GM18519 (cell line): ENCODE data around the gene KRTAP19-1.
"Not testable (repeated sequence)": the region's sequence is repeated elsewhere in the genome, so short reads cannot be mapped to it uniquely, and the experiment has no call there.

Experiments used
- ATAC-seq: cut with Tn5 transposase; IDR thresholded peaks from one replicate; pipeline ENCODE4 v1.9.1; 2021; ENCODE audit warnings: mild to moderate bottlenecking, moderate library complexity; ENCODE audit not compliant: unreplicated experiment, low FRiP score

KRTAP19-1 gene

GRCh38 chr21:30480145-30480544, at the start of gene KRTAP19-1:
Gene KRTAP19-1, minus strand, starts transcription at chr21:30480367. Its CDS starts 50 bp downstream, at chr21:30480317.
- ATAC-seq = no peak

DNA sequence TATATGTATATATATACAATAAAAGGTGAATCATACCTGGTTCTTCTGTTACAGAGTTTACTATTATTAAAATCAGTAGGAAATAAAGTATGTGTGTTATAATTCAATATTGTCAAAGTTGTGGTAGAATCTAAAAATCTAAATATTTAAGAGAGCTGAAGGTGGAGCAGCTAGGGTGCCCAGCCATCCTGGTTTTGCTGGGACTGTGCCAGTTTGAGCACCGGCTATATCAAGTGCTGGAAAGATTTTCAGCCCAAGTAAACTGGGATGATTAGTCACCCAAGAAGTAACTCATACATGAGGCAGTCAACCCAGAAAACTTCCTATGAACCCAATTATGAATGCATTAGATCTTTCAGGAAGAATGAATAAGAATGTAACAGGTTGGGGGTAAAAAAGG, 38.7 kb upstream of the KRTAP19-1 start:
- no peak for ATAC-seq

GRCh38 chr21:30515681-30516080, 35.5 kb upstream of the KRTAP19-1 start:
- ATAC-seq = no peak

DNA sequence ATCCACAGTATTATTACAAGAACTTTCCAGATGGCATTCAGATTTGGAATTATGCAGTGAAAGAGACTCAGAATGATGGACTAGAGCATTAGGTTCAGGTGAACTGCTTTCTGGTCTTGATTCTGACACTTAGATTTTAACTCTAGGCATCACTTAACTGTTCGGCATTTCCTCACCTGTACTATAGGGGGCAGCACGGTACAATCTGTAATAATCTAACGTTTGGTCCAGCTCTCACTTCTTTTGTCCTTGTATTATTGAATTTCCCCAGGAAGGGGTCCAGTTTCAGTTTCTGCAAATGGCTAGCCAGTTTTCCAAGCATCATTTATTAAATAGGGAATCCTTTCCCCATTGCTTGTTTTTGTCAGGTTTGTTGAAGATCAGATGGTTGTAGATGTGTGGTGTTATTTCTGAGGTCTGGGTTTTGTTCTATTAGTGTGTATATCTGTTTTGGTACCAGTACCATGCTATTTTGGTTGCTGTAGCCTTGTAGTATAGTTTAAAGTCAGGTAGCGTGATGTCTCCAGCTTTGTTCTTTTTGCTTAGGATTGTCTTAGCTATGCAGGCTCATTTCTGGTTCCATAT, 25.5 kb upstream of the KRTAP19-1 start:
- not testable (repeated sequence) for ATAC-seq

DNA sequence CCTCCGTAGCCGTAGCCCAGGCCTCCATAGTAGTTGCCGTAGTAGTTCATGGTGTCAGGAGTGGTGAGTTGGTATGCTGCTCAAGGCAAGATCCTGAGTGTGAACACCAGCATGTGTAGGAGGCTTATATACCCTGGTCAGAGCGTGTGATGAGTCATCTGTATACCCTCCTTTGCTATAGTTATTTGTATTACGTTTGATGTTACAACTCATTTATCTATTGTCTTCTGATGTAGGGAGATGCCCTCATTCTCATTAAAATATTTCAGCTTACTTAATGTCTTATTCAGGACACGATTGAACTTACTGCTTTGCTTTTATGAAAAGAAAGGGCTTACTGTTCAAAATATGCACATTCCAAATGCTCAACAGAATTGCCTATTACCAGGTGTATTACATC, 21.9 kb upstream of the KRTAP19-1 start, which contains the start of gene KRTAP19-5:
KRTAP19-5 (minus strand) TSS at position 101 of the 400 bp plus-strand sequence; CDS start at position 50, 51 bp downstream.
- ATAC-seq = no peak

DNA sequence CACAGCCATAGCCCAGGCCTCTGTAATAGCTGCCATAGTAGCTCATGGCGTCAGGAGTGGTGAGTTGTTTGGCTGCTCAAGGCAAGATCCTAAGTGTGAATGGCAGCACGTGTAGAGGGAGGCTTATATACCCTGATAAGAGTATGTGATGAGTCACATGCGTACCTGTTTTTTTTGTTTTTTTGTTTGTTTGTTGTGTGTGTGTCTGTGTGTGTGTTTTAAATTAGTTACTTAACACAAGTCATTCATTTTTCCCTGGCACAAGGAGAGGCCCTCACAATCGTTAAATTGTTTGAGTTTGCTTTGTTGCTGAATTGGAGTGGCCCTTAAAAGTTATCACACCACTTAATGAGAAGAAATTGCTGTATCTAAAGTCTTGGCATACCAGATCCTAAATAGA, 16.9 kb upstream of the KRTAP19-1 start, which contains the start of gene KRTAP19-4:
KRTAP19-4 (minus strand) TSS at position 101 of the 400 bp plus-strand sequence; CDS start at position 46, 55 bp downstream.
- ATAC-seq = no peak

DNA sequence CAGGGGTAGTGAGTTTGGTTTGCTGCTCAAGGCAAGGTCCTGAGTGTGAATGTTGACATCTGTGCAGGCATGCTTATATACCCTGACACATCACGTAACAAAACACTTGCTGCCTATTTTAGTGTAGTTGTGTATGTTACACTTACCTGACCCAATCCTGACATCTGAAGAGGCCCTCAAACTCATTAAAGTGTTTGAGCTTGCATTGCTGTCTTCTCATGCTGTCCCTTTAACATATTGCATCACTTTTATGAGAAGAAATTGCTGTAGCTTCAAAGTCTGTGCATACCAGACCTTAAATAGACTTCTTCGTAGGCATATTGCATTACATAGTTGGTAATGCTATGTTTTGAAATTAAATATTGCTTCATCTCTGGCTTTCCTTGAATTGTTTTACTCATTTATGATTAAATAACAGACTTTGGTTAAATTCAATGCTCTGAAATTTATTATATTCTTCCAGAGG, 11.8 kb upstream of the KRTAP19-1 start, which contains the start of gene KRTAP19-3:
KRTAP19-3 (minus strand) TSS at position 51 of the 466 bp plus-strand sequence. CDS start 56 bp downstream, outside the sequence.
- ATAC-seq = no peak

GRCh38 chr21:30487336-30487735, 7.2 kb upstream of the KRTAP19-1 start, which contains the start of gene KRTAP19-2:
Gene KRTAP19-2, minus strand, starts transcription at chr21:30487436. Its CDS starts 88 bp downstream, at chr21:30487348.
- ATAC-seq = no peak

DNA sequence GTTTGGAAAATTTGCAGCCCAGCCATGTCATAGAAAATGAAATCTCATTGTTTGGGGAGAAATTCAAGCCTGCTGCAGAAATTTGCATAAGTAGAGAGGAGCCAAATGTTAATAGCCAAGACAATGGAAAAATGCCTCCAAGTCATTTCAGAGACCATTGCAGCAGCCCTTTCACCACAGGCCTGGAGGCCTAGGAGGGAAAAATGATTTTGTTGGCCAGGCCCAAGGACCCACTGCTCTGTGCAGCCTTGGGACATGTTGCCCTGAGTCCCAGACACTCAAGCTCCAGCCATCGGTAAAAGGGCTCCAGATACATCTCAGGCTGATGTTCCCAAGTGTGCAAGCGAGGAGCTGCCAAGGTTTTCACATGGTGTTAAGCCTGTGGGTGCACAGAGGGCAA, 6.0 kb upstream of the KRTAP19-1 start:
- no peak for ATAC-seq

GRCh38 chr21:30482130-30482529, 2.0 kb upstream of the KRTAP19-1 start:
- no peak for ATAC-seq

DNA sequence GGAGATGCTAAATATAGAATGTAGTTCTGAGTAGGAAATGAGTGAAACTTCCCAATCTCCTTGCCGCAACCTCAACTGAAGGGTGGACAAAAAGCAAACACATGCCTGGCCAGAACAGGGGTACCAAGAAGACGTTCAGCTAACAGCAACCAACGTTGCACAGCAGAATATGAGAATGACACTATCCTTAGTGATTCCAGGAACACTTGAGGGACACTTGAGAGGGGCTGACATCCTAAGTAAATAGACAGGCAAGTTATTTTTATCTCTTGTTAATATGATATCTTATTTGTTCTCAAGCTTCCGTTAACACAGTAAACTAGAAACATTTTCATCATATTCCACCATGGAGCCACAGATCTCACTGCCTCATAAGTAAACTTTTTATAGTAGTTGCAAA, 908 bp downstream of the KRTAP19-1 start:
- ATAC-seq = no peak

GRCh38 chr21:30478004-30478403, 2.2 kb downstream of the KRTAP19-1 start:
- ATAC-seq = no peak

DNA sequence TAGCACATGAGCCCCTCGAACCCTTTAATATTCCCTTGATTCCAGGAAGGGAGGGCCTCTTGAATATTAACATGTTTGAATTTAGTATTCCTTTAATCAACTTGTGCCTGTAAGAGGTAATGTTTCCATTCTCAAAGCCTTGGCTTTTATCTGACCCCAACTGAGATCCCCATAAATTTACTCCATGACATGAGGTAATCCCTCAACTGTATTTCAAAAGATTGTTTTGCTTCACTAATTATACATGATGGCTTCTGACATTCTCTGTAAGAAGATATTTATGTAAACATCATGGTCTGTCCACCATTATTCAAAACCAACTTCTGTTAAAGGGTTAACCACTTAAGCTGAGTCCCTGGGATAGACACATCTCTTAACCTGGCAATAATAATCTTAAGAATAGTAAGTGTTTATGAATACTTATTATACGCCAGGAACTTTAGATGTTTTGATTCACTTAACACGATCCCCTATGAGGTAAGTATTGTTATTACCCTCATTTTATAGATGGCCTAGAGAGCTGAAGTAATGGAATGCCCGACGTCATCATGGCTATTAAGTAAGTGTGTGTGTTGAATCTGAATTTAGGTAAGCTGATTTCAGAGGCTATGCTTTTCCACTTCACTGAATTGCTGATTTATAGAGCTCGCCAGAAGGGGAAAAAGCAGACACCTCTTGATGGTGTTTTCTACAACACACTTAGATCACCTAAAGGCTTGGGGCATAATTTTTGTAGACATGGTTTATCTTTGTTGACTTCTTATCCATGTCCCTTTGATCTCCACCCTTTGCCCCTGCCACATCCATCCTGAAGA, 11.1 kb downstream of the KRTAP19-1 start:
- ATAC-seq = no peak

DNA sequence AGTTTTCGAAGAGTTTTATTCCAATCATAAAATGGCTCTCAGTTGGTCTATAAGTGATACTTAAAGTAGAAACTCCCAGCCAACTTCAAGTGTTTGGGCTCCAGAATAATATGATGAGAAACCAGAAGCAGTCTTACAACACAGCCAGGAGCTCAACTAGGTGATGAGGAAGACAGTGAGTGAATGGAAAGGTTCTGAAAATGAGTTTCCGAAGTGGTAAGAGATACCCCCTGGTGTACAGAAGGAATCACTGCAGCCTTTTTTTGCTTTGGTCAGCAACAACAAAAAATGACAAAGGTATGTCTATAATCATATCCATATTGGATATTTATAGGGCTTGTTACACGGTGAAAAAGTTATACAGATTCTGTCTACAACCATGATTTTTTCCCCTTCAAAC, 16.5 kb downstream of the KRTAP19-1 start:
- ATAC-seq = no peak

GRCh38 chr21:30448514-30448913, 31.7 kb downstream of the KRTAP19-1 start:
- ATAC-seq = no peak

- ATAC-seq = no peak
These were observed 33.1 kb downstream of the KRTAP19-1 start for GRCh38 chr21:30447056-30447455.

- ATAC-seq = no peak
These were observed 36.0 kb downstream of the KRTAP19-1 start for GRCh38 chr21:30444204-30444603.

GRCh38 chr21:30443226-30443625, 36.9 kb downstream of the KRTAP19-1 start:
- ATAC-seq = no peak

DNA sequence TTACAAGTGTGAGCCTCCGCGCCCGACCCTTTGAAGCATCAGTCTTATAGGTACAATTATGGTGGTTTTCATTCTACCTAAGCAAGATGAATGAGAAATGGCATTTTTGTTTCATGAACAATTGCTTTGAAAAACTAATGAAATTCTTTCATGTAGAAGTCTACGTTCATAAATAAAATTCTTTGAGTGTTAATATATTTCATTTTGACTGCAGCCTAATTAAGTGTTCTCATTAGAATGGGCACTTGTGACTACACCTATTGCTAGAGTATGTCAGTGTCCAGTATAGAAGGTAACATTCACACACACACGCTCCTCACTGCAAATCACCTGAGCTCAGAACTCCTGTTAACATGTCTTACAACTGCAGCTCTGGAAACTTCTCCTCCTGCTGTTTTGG, 40.2 kb downstream of the KRTAP19-1 start, which contains the start of gene KRTAP15-1:
KRTAP15-1 (plus strand) TSS at position 301 of the 400 bp plus-strand sequence; CDS start at position 354, 53 bp downstream.
- ATAC-seq = no peak

DNA sequence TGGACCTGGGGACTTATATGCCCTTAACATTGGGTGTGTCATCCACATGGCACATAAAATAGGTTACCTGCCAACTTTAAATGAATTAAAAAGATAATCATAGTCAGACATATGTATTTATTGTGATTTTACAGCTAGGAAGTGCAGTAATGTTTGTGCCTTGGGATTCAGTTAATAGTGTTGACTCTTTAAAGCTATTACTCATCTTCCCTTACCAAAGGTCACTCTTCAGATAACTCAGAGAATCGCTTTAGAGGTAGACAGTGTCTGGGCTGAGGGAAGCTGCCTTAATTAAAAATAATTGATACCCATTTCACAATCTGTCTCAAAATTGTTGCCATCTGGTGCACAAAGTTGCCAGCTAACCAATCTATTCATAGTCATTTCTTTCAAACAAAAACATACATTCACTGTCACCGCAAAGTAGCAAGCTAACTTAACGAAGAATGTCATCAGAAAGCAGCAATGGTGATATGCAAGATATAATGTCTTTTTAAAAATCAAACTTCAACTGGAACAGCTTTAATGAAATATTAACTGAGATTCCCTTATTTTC, 43.1 kb downstream of the KRTAP19-1 start:
- ATAC-seq = no peak
